HFFc6 (cell line): ENCODE measurements around the gene TWIST2. TPM values are rescaled to one million over a fixed set of nuclear protein-coding genes. Genes with fewer than 3 reads are reported as not detected.

Source experiments
- DNase-seq: peaks from one replicate; pipeline ENCODE4 v3.0.0-alpha.2; 2018
- H3K27ac Mint-ChIP-seq: 2 replicates; pipeline ENCODE4 v1.8.0; 2020; ENCODE audit warnings: mild to moderate bottlenecking, mixed read lengths
- H3K27me3 Mint-ChIP-seq: 2 replicates; pipeline ENCODE4 v1.8.0; 2021; ENCODE audit warnings: mild to moderate bottlenecking, moderate library complexity, mixed read lengths; ENCODE audit not compliant: insufficient read depth
- H3K36me3 Mint-ChIP-seq: 2 replicates; pipeline ENCODE4 v1.8.0; 2021; ENCODE audit warnings: low read depth, mixed read lengths
- H3K4me1 Mint-ChIP-seq: 2 replicates; pipeline ENCODE4 v1.8.0; 2020; ENCODE audit warnings: low read depth, mixed read lengths
- H3K4me3 Mint-ChIP-seq: 2 replicates; pipeline ENCODE4 v1.8.0; 2020; ENCODE audit warnings: mild to moderate bottlenecking, moderate library complexity, mixed read lengths
- H3K9me3 Mint-ChIP-seq: 2 replicates; pipeline ENCODE4 v1.8.0; 2020; ENCODE audit warnings: mild to moderate bottlenecking, mixed read lengths
- total RNA-seq, 6 experiments: library from RNA; stranded (reverse); fragmentation: NEBNext Ultra II Directional; extraction: Animal tissue kit (Norgen Biotek cat#: 25700); gene quantifications; 2 replicates in 1 of 6; 3 replicates in 5 of 6; pipeline ENCODE4 v1.2.3, GENCODE V29; 2021
- TF ChIP-seq, protein P1 (sequence below): fragments of 200-600 bp; sonication (generic); IDR thresholded peaks from 2 replicates; pipeline ENCODE4 v1.5.0; 2021; ENCODE audit warnings: antibody characterized with exemption, mild to moderate bottlenecking

The TWIST2 gene
- total RNA-seq, 6 experiments from 2014 or later: 127 to 146 (median 137) TPM

DNA sequence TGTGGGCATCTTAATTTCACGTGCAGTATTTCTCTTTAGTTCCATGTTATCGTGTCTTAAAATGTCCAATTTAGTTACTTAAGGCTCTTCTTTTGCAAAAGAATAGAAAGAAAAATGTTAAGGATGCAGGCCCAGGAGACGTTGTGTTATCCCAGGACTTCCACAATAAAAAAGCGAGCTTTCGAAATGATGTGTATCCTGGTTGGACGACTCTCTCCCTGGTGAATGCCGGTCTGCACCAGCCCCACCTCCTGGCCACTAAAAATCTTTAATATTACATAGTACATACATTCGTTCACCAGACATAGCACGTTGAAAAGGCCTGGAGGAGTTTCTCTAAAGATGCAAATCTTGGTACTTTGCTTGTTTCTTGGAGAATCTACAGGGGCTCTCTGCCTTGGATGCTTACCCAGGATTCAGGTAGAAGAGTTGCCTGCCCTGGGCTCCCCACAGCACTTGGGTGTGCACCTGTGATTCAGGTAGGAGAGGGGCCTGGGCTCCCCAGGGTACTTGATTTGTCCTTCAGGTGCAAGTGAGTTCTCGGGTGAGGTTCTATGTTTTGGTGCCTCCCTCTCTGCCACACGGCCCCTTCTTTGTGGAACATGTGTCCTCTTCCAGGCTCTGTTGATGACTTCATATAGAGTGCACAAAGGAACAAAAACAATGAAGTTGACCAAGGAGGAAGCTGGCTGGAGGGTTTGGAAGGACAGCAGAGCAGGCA, 26.6 kb downstream of the TWIST2 start:
- TF ChIP-seq, protein P1, sequence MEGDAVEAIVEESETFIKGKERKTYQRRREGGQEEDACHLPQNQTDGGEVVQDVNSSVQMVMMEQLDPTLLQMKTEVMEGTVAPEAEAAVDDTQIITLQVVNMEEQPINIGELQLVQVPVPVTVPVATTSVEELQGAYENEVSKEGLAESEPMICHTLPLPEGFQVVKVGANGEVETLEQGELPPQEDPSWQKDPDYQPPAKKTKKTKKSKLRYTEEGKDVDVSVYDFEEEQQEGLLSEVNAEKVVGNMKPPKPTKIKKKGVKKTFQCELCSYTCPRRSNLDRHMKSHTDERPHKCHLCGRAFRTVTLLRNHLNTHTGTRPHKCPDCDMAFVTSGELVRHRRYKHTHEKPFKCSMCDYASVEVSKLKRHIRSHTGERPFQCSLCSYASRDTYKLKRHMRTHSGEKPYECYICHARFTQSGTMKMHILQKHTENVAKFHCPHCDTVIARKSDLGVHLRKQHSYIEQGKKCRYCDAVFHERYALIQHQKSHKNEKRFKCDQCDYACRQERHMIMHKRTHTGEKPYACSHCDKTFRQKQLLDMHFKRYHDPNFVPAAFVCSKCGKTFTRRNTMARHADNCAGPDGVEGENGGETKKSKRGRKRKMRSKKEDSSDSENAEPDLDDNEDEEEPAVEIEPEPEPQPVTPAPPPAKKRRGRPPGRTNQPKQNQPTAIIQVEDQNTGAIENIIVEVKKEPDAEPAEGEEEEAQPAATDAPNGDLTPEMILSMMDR: peak; percentile 58
- Mint-ChIP-seq H3K4me1 (peaks cover 84% of the 10 kb centered on the region), H3K9me3 (peaks cover 4% of the 10 kb centered on the region), H3K27me3 (peaks cover 20% of the 10 kb centered on the region), H3K36me3 (peaks cover 62% of the 10 kb centered on the region), H3K27ac (peak overlapping the region; percentile 79), H3K4me3 (peak overlapping the region; percentile 42)
- DNase-seq: peak; percentile 76

DNA sequence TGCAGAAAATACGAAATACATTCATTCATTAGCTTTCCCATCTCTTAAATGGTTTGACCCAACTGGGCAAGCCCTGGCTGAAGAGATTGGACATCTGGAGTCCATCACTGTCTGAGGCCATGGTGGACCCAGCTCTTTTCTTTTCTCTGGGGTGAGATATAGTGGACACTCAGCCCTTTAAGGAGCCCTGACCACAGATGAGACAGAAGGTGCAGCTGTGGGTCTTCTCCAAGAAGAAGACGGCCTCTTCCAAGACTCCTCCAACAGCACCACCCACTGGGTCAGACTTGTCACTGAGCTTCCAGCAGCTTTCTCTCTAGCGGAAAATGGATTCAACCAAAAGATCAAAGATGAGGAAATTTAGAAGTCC, 27.2 kb downstream of the TWIST2 start:
- peaks cover 17% of the 10 kb centered on the region for H3K27me3 Mint-ChIP-seq
- H3K36me3 Mint-ChIP-seq: peaks cover 59% of the 10 kb centered on the region
- DNase-seq: peak; percentile 74
- TF ChIP-seq, protein P1: peak; percentile 88
- peak overlapping the region; percentile 42 for H3K4me3 Mint-ChIP-seq
- H3K9me3 Mint-ChIP-seq: no peaks in the 10 kb centered on the region
- H3K27ac Mint-ChIP-seq: peak overlapping the region; percentile 79
- H3K4me1 Mint-ChIP-seq: peaks cover 83% of the 10 kb centered on the region

DNA sequence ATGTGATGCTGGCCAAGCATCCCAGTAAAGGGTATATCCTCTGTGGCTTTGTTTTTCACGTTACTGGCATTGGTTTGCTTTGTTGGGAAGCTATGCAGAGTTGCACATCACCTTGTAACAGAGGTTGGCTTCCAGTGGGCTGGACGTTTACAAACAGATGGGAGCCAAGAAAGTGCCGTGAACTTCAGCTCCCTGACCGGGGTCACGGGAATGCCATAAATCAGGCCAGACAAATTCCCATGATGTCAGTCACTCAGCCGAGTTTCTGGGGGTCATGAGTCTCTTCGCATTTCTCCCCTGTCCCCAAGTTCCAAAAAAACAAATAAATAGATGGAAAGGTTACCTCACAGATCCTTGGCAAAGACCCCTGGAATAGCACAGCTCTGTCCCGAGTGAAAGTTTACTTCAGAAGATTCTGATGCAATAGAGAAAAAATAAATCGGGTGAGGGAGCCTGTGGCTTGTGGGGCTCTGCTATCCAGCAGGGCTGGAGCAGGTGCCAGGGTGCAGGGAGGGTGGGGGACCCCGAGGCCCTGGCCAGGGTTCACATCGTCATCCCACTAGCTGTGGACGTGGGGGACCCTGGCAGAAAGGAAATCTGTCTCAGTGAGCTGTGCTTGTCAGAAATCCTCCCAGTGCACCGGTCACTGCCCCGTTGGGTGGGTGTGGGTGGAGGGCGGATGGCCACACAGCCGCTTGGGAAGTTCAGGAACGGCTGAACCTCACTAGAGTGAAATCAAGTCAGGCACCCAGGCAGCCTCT, 27.8 kb downstream of the TWIST2 start:
- TF ChIP-seq, protein P1: peak; percentile 27
- Mint-ChIP-seq H3K27ac (peak overlapping the region; percentile 79), H3K4me1 (peaks cover 83% of the 10 kb centered on the region), H3K4me3 (no peak overlapping the region; the same call in 1 of the 2 replicates), H3K36me3 (peaks cover 59% of the 10 kb centered on the region), H3K9me3 (no peaks in the 10 kb centered on the region), H3K27me3 (peaks cover 17% of the 10 kb centered on the region)
- DNase-seq: no peak

DNA sequence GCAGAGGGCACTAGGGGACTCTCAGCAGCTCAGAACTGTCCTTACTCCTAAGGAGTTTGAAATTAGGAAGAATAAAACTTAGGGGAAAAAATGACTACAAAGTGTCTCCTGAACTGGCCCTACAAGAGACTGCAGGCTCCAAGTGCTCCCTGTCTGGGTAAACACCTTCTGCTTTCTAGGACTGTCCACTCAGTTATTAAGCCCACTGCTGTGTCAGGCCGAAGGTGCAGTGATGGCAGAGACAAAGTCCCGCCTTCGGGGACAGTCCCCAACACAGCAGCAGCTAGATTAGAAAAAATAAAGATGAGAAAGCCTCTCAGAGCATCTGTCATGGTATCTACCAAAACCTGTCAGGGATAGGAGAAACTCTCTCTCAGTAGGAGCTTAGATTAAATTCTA, 28.3 kb downstream of the TWIST2 start:
- H3K4me1 Mint-ChIP-seq: peaks cover 85% of the 10 kb centered on the region
- H3K27me3 Mint-ChIP-seq: peaks cover 17% of the 10 kb centered on the region
- DNase-seq: no peak
- peaks cover 59% of the 10 kb centered on the region for H3K36me3 Mint-ChIP-seq
- TF ChIP-seq, protein P1: no peak
- H3K9me3 Mint-ChIP-seq: no peaks in the 10 kb centered on the region
- no peak overlapping the region for H3K4me3 Mint-ChIP-seq
- H3K27ac Mint-ChIP-seq: peak overlapping the region; percentile 61

DNA sequence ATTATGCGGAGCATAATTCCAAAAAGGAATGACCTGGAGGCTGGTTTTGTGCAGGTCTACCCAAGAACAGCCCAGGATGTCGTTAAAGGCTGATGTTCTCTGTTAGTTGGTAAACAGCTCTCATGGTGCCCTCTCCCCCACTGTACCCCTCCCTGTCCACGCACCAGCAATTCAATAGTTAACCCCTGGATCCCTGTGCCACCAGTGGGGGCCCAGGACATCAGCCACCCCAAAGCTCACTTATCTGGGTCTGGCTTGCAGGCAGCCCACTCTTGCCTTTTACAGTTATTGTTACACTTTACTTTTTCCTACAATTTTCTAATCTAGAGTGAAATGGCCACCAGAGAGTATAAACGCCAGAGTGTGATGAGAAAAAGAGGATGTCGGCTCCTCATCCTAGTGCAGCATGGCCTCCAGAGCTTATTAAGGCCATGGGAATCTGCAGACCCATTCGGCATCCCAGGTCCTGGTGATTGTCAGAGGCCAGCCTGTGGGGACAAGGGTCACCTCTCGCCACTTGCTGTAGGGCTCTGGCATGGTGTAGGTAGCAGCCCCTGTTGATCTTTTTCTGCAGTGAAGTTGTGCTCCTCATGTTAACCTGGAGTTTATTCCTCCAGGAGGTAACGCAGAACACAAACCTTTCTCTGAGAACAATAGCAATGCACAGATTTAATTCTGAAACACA, 30.3 kb downstream of the TWIST2 start:
- no peak overlapping the region for H3K4me3 Mint-ChIP-seq
- TF ChIP-seq, protein P1: no peak
- H3K4me1 Mint-ChIP-seq: peaks cover 86% of the 10 kb centered on the region
- H3K27me3 Mint-ChIP-seq: peaks cover 13% of the 10 kb centered on the region
- DNase-seq: no peak
- no peaks in the 10 kb centered on the region; the same call in 1 of the 2 replicates for H3K9me3 Mint-ChIP-seq
- H3K36me3 Mint-ChIP-seq: peaks cover 42% of the 10 kb centered on the region
- H3K27ac Mint-ChIP-seq: peak overlapping the region; percentile 26; the same call in 1 of the 2 replicates
